A549 (cell line): Measurements from ENCODE around the gene C5orf63.

Experiments used
- CHD2 ChIP-seq: fragments of 150-350 bp; IDR thresholded peaks from 2 replicates; pipeline ENCODE4 v1.6.1; 2014; ENCODE audit warnings: low read length; ENCODE audit not compliant: partially characterized antibody
- CTCF ChIP-seq: fragments of >200 bp; sonication (Bioruptor Twin); formaldehyde crosslinking; IDR thresholded peaks from 3 replicates; pipeline ENCODE4 v1.5.1; 2016
- EHMT2 ChIP-seq: fragments of 200-600 bp; sonication (generic); IDR thresholded peaks from 2 replicates; pipeline ENCODE4 v1.6.1; 2016; ENCODE audit warnings: antibody characterized with exemption, low read depth, mild to moderate bottlenecking, moderate library complexity
- ELK1 ChIP-seq: fragments of 150-350 bp; IDR thresholded peaks from 2 replicates; pipeline ENCODE4 v1.6.1; 2014; ENCODE audit warnings: low read depth, mild to moderate bottlenecking, low read length
- FOSL2 ChIP-seq, 2 experiments: fragments of 450-650 bp in 1 of 2; fragments of >200 bp in 1 of 2; sonication (Bioruptor Twin) in 1 of 2; formaldehyde crosslinking; IDR thresholded peaks; 2 replicates each; pipeline versions ENCODE4 v1.5.0 to v1.6.1; 2016 to 2020; ENCODE audit warnings: mild to moderate bottlenecking in 1 of 2, moderate library complexity in 1 of 2
- HDAC2 ChIP-seq: fragments of 200-600 bp; sonication (generic); IDR thresholded peaks from 2 replicates; pipeline ENCODE4 v1.6.1; 2016
- MAX ChIP-seq: IDR thresholded peaks from 2 replicates; pipeline ENCODE4 v1.6.1; 2012
- POLR2A ChIP-seq: IDR thresholded peaks from 2 replicates; pipeline ENCODE4 v1.6.1; 2012; ENCODE audit warnings: mild to moderate bottlenecking, low read length
- RAD21 ChIP-seq, 2 experiments: fragments of >200 bp in 1 of 2; sonication (Bioruptor Twin) in 1 of 2; formaldehyde crosslinking in 1 of 2; IDR thresholded peaks in 1 of 2; conservative IDR thresholded peaks in 1 of 2; 2 replicates in 1 of 2; 3 replicates in 1 of 2; pipeline ENCODE4 v1.6.1; 2012 to 2018; ENCODE audit warnings: inconsistent platforms in 1 of 2
- REST ChIP-seq: fragments of 200-600 bp; sonication (generic); IDR thresholded peaks from 2 replicates; pipeline ENCODE4 v1.6.1; 2016; ENCODE audit warnings: antibody characterized with exemption, mild to moderate bottlenecking, moderate library complexity
- SMC3 ChIP-seq: fragments of >200 bp; sonication (Bioruptor Twin); formaldehyde crosslinking; IDR thresholded peaks from 3 replicates; pipeline ENCODE4 v1.6.1; 2018; ENCODE audit warnings: inconsistent platforms

GRCh38 chr5:127007522-127007921 is 65.8 kb downstream of the C5orf63 start:
- TF ChIP-seq SMC3 (no peak), CTCF (no peak), ELK1 (no peak), HDAC2 (no peak), CHD2 (no peak), FOSL2 (IDR thresholded peaks at IDR 0.05) (no peak), FOSL2 (CRISPR knock-in tag; IDR thresholded peaks at IDR 0.05) (no peak), RAD21 (conservative IDR thresholded peaks at IDR 0.05 in 1 of 2, IDR thresholded peaks at IDR 0.05 in 1 of 2) (no peak), POLR2A (no peak), REST (no peak), MAX (no peak), EHMT2 (no peak)
